ENCODE results near the gene SMIM5.

SMIM5 gene

GRCh38 chr17:75632863-75633485 is at the start of gene SMIM5:
SMIM5 (plus strand) TSS chr17:75633434; CDS start chr17:75640202, 6,768 bp downstream.
- TF ChIP-seq CTCF (IDR thresholded peaks at IDR 0.05; ENCODE audit: insufficient read depth, low read depth, low read length, missing control alignments), result peak; percentile 97
- no peak within 1 kb of the TSS for H3K4me3 ChIP-seq (ENCODE audit: low read depth, low read length)
- DNase-seq (ENCODE audit: low read depth), result peak; percentile 82

GRCh38 chr17:75584849-75585175 is 48.4 kb upstream of the SMIM5 start:
- TF ChIP-seq CTCF (IDR thresholded peaks at IDR 0.05; ENCODE audit: insufficient read depth, low read depth, low read length, missing control alignments), result no peak
- H3K4me3 ChIP-seq (ENCODE audit: low read depth, low read length), result no peak overlapping the region
- DNase-seq (ENCODE audit: low read depth), result no peak

- DNase-seq (ENCODE audit: low read depth), result no peak
- TF ChIP-seq CTCF (IDR thresholded peaks at IDR 0.05; ENCODE audit: insufficient read depth, low read depth, low read length, missing control alignments), result peak; percentile 2
- peak within 1 kb of the TSS; percentile 38 for H3K4me3 ChIP-seq (ENCODE audit: low read depth, low read length)
These were observed 45.3 kb upstream of the SMIM5 start, which contains the start of gene MYO15B for GRCh38 chr17:75587675-75588595. MYO15B (plus strand) TSS chr17:75587800; CDS start chr17:75588058, 258 bp downstream.

- H3K4me3 ChIP-seq (ENCODE audit: low read depth, low read length), result peak overlapping the region; percentile 38
- TF ChIP-seq CTCF (IDR thresholded peaks at IDR 0.05; ENCODE audit: insufficient read depth, low read depth, low read length, missing control alignments), result no peak
- DNase-seq (ENCODE audit: low read depth), result peak; percentile 13
These were observed 44.6 kb upstream of the SMIM5 start for GRCh38 chr17:75588596-75589011.

- peak; percentile 94 for DNase-seq (ENCODE audit: low read depth)
- H3K4me3 ChIP-seq (ENCODE audit: low read depth, low read length), result peak overlapping the region; percentile 52
- peak; percentile 65 for TF ChIP-seq CTCF (IDR thresholded peaks at IDR 0.05; ENCODE audit: insufficient read depth, low read depth, low read length, missing control alignments)
These were observed 44.0 kb upstream of the SMIM5 start for GRCh38 chr17:75589012-75589918.

GRCh38 chr17:75589919-75590303 is 43.3 kb upstream of the SMIM5 start:
- H3K4me3 ChIP-seq (ENCODE audit: low read depth, low read length), result no peak overlapping the region
- DNase-seq (ENCODE audit: low read depth), result no peak

More at GRCh38 chr17:75589919-75590303, 43.3 kb upstream of the SMIM5 start:
- TF ChIP-seq CTCF (IDR thresholded peaks at IDR 0.05; ENCODE audit: insufficient read depth, low read depth, low read length, missing control alignments), result no peak
